ENCODE data around the gene UAP1L1.

UAP1L1 gene

GRCh38 chr9:137044502-137045177 lies 32.7 kb upstream of the UAP1L1 start:
- Histone ChIP-seq H3K4me2 (ENCODE audit: low read depth, low read length, poor library complexity, severe bottlenecking) (no peak overlapping the region), H2AFZ (ENCODE audit: low read depth, low read length, severe bottlenecking) (no peak overlapping the region), H3K27me3 (ENCODE audit: low read length) (no peaks in the 10 kb centered on the region), H3K9me2 (replicated peaks; ENCODE audit: insufficient read depth, low read length) (no peaks in the 10 kb centered on the region), H3K9me3 (ENCODE audit: insufficient read depth, low read length) (no peaks in the 10 kb centered on the region), H3K36me3 (ENCODE audit: low read length) (no peaks in the 10 kb centered on the region), H3K4me3 (ENCODE audit: insufficient read depth, low read length, poor library complexity, severe bottlenecking) (no peak overlapping the region), H3K27ac (ENCODE audit: low read depth, low read length) (no peak overlapping the region), H4K20me1 (ENCODE audit: low read depth, low read length) (no peaks in the 10 kb centered on the region), H3F3A (ENCODE audit: insufficient read depth) (no peaks in the 10 kb centered on the region), H3K79me2 (ENCODE audit: insufficient read depth, low read length) (no peaks in the 10 kb centered on the region), H3K9ac (ENCODE audit: low read length) (no peak overlapping the region)
- TF ChIP-seq, protein P1, sequence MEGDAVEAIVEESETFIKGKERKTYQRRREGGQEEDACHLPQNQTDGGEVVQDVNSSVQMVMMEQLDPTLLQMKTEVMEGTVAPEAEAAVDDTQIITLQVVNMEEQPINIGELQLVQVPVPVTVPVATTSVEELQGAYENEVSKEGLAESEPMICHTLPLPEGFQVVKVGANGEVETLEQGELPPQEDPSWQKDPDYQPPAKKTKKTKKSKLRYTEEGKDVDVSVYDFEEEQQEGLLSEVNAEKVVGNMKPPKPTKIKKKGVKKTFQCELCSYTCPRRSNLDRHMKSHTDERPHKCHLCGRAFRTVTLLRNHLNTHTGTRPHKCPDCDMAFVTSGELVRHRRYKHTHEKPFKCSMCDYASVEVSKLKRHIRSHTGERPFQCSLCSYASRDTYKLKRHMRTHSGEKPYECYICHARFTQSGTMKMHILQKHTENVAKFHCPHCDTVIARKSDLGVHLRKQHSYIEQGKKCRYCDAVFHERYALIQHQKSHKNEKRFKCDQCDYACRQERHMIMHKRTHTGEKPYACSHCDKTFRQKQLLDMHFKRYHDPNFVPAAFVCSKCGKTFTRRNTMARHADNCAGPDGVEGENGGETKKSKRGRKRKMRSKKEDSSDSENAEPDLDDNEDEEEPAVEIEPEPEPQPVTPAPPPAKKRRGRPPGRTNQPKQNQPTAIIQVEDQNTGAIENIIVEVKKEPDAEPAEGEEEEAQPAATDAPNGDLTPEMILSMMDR (IDR thresholded peaks at IDR 0.05; ENCODE audit: insufficient read depth, low read length, poor library complexity, severe bottlenecking) = no peak
- TF ChIP-seq EZH2phosphoT487 (conservative IDR thresholded peaks at IDR 0.05; ENCODE audit: low read length) = no peak

GRCh38 chr9:137045294-137046087 lies 31.8 kb upstream of the UAP1L1 start:
- H3F3A ChIP-seq (ENCODE audit: insufficient read depth) = no peaks in the 10 kb centered on the region
- no peaks in the 10 kb centered on the region for H3K9me3 ChIP-seq (ENCODE audit: insufficient read depth, low read length)
- no peaks in the 10 kb centered on the region for H3K27me3 ChIP-seq (ENCODE audit: low read length)
- H3K36me3 ChIP-seq (ENCODE audit: low read length) = no peaks in the 10 kb centered on the region
- no peak overlapping the region for H3K9ac ChIP-seq (ENCODE audit: low read length)
- H3K27ac ChIP-seq (ENCODE audit: low read depth, low read length) = no peak overlapping the region
- no peak overlapping the region for H2AFZ ChIP-seq (ENCODE audit: low read depth, low read length, severe bottlenecking)
- H4K20me1 ChIP-seq (ENCODE audit: low read depth, low read length) = no peaks in the 10 kb centered on the region
- H3K79me2 ChIP-seq (ENCODE audit: insufficient read depth, low read length) = no peaks in the 10 kb centered on the region
- TF ChIP-seq EZH2phosphoT487 (conservative IDR thresholded peaks at IDR 0.05; ENCODE audit: low read length) = 0 out of 2 replicates have a peak, but pooled peaks have one; percentile 82
- TF ChIP-seq, protein P1 (IDR thresholded peaks at IDR 0.05; ENCODE audit: insufficient read depth, low read length, poor library complexity, severe bottlenecking) = no peak
- H3K4me2 ChIP-seq (ENCODE audit: low read depth, low read length, poor library complexity, severe bottlenecking) = peak overlapping the region; percentile 18
- H3K4me3 ChIP-seq (ENCODE audit: insufficient read depth, low read length, poor library complexity, severe bottlenecking) = no peak overlapping the region
- H3K9me2 ChIP-seq (replicated peaks; ENCODE audit: insufficient read depth, low read length) = no peaks in the 10 kb centered on the region

DNA sequence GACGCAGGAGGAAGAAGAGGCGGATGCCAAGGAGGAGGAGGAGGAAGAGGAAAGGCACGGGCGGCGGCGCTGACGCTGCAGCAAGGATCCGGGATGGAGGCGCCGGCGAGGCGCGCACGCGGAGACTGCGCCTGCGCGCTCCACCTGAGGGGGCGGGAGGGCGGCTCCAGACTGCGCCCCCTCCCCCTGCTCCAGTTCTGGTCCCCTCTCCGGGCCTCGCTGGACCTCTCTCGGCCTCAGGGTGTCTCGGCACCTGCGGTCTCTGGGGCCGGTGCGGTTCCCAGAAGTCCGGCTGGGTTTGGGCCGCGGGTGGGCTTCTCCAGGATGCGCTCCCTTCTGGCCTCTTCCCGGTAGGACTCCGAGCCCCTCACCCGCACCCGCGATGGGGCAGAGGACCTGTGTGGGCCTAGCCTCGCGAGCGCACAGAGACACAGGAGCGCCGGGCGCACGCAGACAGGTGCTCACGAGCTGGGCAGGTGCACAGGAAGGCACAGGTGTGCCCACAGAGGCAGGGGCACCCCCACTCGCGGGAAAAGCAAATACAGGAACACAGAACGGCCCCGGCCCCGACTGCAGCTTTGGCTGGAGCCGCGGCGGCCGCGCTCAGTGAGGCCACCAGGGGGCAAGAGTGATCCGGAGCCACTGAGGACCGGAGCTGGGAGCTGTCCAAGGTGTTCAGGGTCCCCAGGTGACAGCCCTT lies 31.1 kb upstream of the UAP1L1 start, which contains the start of gene NPDC1:
TSS of gene NPDC1 (minus strand) at position 90 of the 700 bp plus-strand sequence. CDS start 188 bp downstream, outside the sequence.
- Histone ChIP-seq H2AFZ (ENCODE audit: low read depth, low read length, severe bottlenecking) (no peak within 1 kb of the TSS), H3K36me3 (ENCODE audit: low read length) (no peaks in the 10 kb centered on the region), H3K9me2 (replicated peaks; ENCODE audit: insufficient read depth, low read length) (no peaks in the 10 kb centered on the region), H3K4me2 (ENCODE audit: low read depth, low read length, poor library complexity, severe bottlenecking) (peak within 1 kb of the TSS; percentile 18), H3K27ac (ENCODE audit: low read depth, low read length) (no peak within 1 kb of the TSS), H3K9me3 (ENCODE audit: insufficient read depth, low read length) (no peaks in the 10 kb centered on the region), H3K9ac (ENCODE audit: low read length) (no peak within 1 kb of the TSS), H3K27me3 (ENCODE audit: low read length) (no peaks in the 10 kb centered on the region), H3K79me2 (ENCODE audit: insufficient read depth, low read length) (no peaks in the 10 kb centered on the region), H3F3A (ENCODE audit: insufficient read depth) (no peaks in the 10 kb centered on the region), H4K20me1 (ENCODE audit: low read depth, low read length) (no peaks in the 10 kb centered on the region), H3K4me3 (ENCODE audit: insufficient read depth, low read length, poor library complexity, severe bottlenecking) (no peak within 1 kb of the TSS)
- TF ChIP-seq, protein P1 (IDR thresholded peaks at IDR 0.05; ENCODE audit: insufficient read depth, low read length, poor library complexity, severe bottlenecking) = peak; percentile 68
- TF ChIP-seq EZH2phosphoT487 (conservative IDR thresholded peaks at IDR 0.05; ENCODE audit: low read length) = 0 out of 2 replicates have a peak, but pooled peaks have one; percentile 78

All from SU-DHL-6 (cell line).